Astrocyte (in vitro differentiated cells and primary cell): ENCODE results near the gene RTL1.

Source experiments
- CTCF ChIP-seq: IDR thresholded peaks from 2 replicates; pipeline ENCODE4 v1.5.1; 2011; ENCODE audit warnings: low read depth, mild to moderate bottlenecking, inconsistent platforms, low read length, moderate library complexity; ENCODE audit not compliant: insufficient read depth
- EZH2 ChIP-seq: IDR thresholded peaks from 2 replicates; pipeline ENCODE4 v1.6.1; 2012; ENCODE audit warnings: mild to moderate bottlenecking, low read length, inconsistent platforms; ENCODE audit not compliant: insufficient read depth

GRCh38 chr14:100888789-100889315, 14.7 kb downstream of the RTL1 start:
- TF ChIP-seq CTCF (no peak), EZH2 (no peak)
